IMR-90 (cell line): Measurements from ENCODE around the gene TMEM62. TPM values are rescaled to one million over a fixed set of nuclear protein-coding genes. Genes with fewer than 3 reads are reported as not detected.
"Not testable (repeated sequence)": the region's sequence is repeated elsewhere in the genome, so short reads cannot be mapped to it uniquely, and the experiment has no call there.

ENCODE experiments used
- ATAC-seq: fragments of 200-7000 bp; cut with Tn5 transposase; 2 replicates; pipeline ENCODE4 v1.9.1; 2020; ENCODE audit warnings: low read depth, mild to moderate bottlenecking, moderate library complexity
- BruUV-seq: library from RNA; stranded (reverse); fragments of 400-500 nt; replicated peaks from 2 replicates; lab custom pipeline; 2021; lab: Mats Ljungman, UMichigan
- CTCF ChIA-PET: fragments of 300-600 bp; formaldehyde crosslinking; extraction: SDS; loops from one replicate; lab custom pipeline; 2021; ENCODE audit warnings: antibody characterized with exemption; lab: Yijun Ruan, JAX
- POLR2A ChIA-PET: fragments of 300-600 bp; sonication (Branson Sonifier 250); formaldehyde crosslinking; loops from one replicate; lab custom pipeline; 2022; ENCODE audit warnings: antibody characterized with exemption; ENCODE audit not compliant: unreplicated experiment; lab: Charles Lee
- DNase-seq: peaks from one replicate; pipeline ENCODE4 v3.0.0; 2013
- H2AFZ ChIP-seq: replicated peaks from 2 replicates; pipeline ENCODE3; 2013; ENCODE audit warnings: low read length, mild to moderate bottlenecking; ENCODE audit not compliant: poor library complexity
- H2AK5ac ChIP-seq: 2 replicates; pipeline ENCODE4 v1.6.1; 2013; ENCODE audit warnings: low read depth, low read length, inconsistent platforms
- H2AK9ac ChIP-seq: replicated peaks from 2 replicates; pipeline ENCODE3; 2013; ENCODE audit warnings: mild to moderate bottlenecking, low read depth, low read length, moderate library complexity; ENCODE audit not compliant: poor library complexity
- H2BK120ac ChIP-seq: 2 replicates; pipeline ENCODE4 v1.6.1; 2013; ENCODE audit warnings: low read depth, low read length, inconsistent platforms
- H2BK15ac ChIP-seq: 3 replicates; pipeline ENCODE4 v1.6.1; 2013; ENCODE audit warnings: low read depth, low read length, inconsistent platforms
- H2BK20ac ChIP-seq: 2 replicates; pipeline ENCODE4 v1.6.1; 2013; ENCODE audit warnings: low read depth, mild to moderate bottlenecking, inconsistent platforms, low read length, moderate library complexity
- H2BK5ac ChIP-seq: 2 replicates; pipeline ENCODE4 v1.6.1; 2013; ENCODE audit warnings: mild to moderate bottlenecking, low read depth, low read length, inconsistent platforms; ENCODE audit not compliant: poor library complexity, severe bottlenecking
- H3K14ac ChIP-seq: replicated peaks from 2 replicates; pipeline ENCODE4 v1.6.1; 2013; ENCODE audit warnings: low read depth, low read length, inconsistent platforms
- H3K18ac ChIP-seq: 2 replicates; pipeline ENCODE4 v1.6.1; 2013; ENCODE audit warnings: low read depth, low read length, control low read depth
- H3K23ac ChIP-seq: 2 replicates; pipeline ENCODE4 v1.6.1; 2013; ENCODE audit warnings: low read depth, low read length, inconsistent platforms
- H3K27ac ChIP-seq: 2 replicates; pipeline ENCODE4 v1.5.1; 2013; ENCODE audit warnings: mild to moderate bottlenecking, control low read depth, low read length; ENCODE audit not compliant: insufficient read depth
- H3K27me3 ChIP-seq: 2 replicates; pipeline ENCODE4 v1.6.1; 2013; ENCODE audit warnings: low read length; ENCODE audit not compliant: control insufficient read depth, insufficient read depth
- H3K36me3 ChIP-seq: 2 replicates; pipeline ENCODE4 v1.6.1; 2013; ENCODE audit warnings: low read length, mixed read lengths; ENCODE audit not compliant: control insufficient read depth, insufficient read depth
- H3K4ac ChIP-seq: 2 replicates; pipeline ENCODE4 v1.6.1; 2013; ENCODE audit warnings: low read depth, low read length, inconsistent platforms
- H3K4me1 ChIP-seq: 2 replicates; pipeline ENCODE4 v1.6.1; 2013; ENCODE audit warnings: low read length, mixed read lengths; ENCODE audit not compliant: control insufficient read depth, insufficient read depth
- H3K4me2 ChIP-seq: 2 replicates; pipeline ENCODE4 v1.6.1; 2013; ENCODE audit warnings: low read depth, mild to moderate bottlenecking, control low read depth, low read length, moderate library complexity
- H3K4me3 ChIP-seq: 2 replicates; pipeline ENCODE4 v1.5.1; 2013; ENCODE audit warnings: low read depth, mild to moderate bottlenecking, control low read depth, low read length, moderate library complexity; ENCODE audit not compliant: insufficient read depth
- H3K56ac ChIP-seq: 2 replicates; pipeline ENCODE4 v1.6.1; 2013; ENCODE audit warnings: low read length, inconsistent platforms; ENCODE audit not compliant: insufficient read depth; ENCODE audit errors: extremely low read depth
- H3K79me1 ChIP-seq, 2 experiments: 2 replicates each; pipeline ENCODE4 v1.6.1; 2013; ENCODE audit warnings: low read length in 2 of 2, inconsistent platforms in 1 of 2, low read depth in 1 of 2
- H3K9ac ChIP-seq: 2 replicates; pipeline ENCODE4 v1.6.1; 2013; ENCODE audit warnings: low read depth, low read length, control low read depth
- H3K9me1 ChIP-seq: 2 replicates; pipeline ENCODE4 v1.6.1; 2013; ENCODE audit warnings: low read length, inconsistent platforms; ENCODE audit not compliant: insufficient read depth
- H3K9me3 ChIP-seq: 2 replicates; pipeline ENCODE4 v1.6.1; 2013; ENCODE audit warnings: low read length; ENCODE audit not compliant: control insufficient read depth, insufficient read depth
- H4K20me1 ChIP-seq: 2 replicates; pipeline ENCODE4 v1.6.1; 2013; ENCODE audit warnings: low read length, inconsistent platforms; ENCODE audit not compliant: insufficient read depth
- H4K5ac ChIP-seq: 2 replicates; pipeline ENCODE4 v1.6.1; 2013; ENCODE audit warnings: mild to moderate bottlenecking, low read depth, low read length, control low read depth
- H4K8ac ChIP-seq, 2 experiments: 2 replicates each; pipeline ENCODE4 v1.6.1; 2013; ENCODE audit warnings: low read depth in 2 of 2, low read length in 2 of 2, control low read depth in 1 of 2, inconsistent platforms in 1 of 2
- H4K91ac ChIP-seq: 2 replicates; pipeline ENCODE4 v1.6.1; 2013; ENCODE audit warnings: low read depth, low read length, inconsistent platforms; ENCODE audit not compliant: insufficient read depth
- WGBS, 2 experiments: methylation state at CpG; one replicate each; pipeline versions ENCODE4 v1.1.5 to v1.1.7; 2013; ENCODE audit warnings: missing lambda C conversion rate in 2 of 2; ENCODE audit not compliant: insufficient read length in 1 of 2; ENCODE audit errors: extremely low coverage in 2 of 2; 5-methylcytosine and 5-hydroxymethylcytosine counted together
- dilution Hi-C: fragments of 300-500 bp; cut with HindIII; formaldehyde crosslinking; loops from one replicate; pipeline ENCODE4 v1.14.3; 2018; ENCODE audit warnings: low sequenced_read_pairs; ENCODE audit not compliant: unreplicated experiment
- in situ Hi-C: fragments of 300-500 bp; cut with MboI; formaldehyde crosslinking; loops from 3 replicates; pipeline ENCODE4 v1.14.3; 2019; ENCODE audit warnings: low sequenced_read_pairs, inconsistent platforms, mixed read lengths
- intact Hi-C: fragments of 100-400 bp; cut with micrococcal nuclease; formaldehyde crosslinking; loops from 2 replicates; pipeline ENCODE4 v1.10.0; 2022
- polyA plus RNA-seq, 3 experiments: library from polyadenylated mRNA; depleted of rRNA; stranded (reverse); fragments of >200 nt; gene quantifications; 2 replicates each; pipeline ENCODE4 v1.2.3, GENCODE V29; 2012; ENCODE audit warnings: low replicate concordance in 1 of 3
- total RNA-seq: library from RNA; depleted of rRNA; stranded (reverse); fragments of >200 nt; gene quantifications from 2 replicates; pipeline ENCODE4 v1.2.3, GENCODE V29; 2012

TMEM62 gene
- total and polyA plus RNA-seq, 2 of the 4 experiments (the other 2 are of a cell fraction), result 3.7 to 5.6 TPM

DNA sequence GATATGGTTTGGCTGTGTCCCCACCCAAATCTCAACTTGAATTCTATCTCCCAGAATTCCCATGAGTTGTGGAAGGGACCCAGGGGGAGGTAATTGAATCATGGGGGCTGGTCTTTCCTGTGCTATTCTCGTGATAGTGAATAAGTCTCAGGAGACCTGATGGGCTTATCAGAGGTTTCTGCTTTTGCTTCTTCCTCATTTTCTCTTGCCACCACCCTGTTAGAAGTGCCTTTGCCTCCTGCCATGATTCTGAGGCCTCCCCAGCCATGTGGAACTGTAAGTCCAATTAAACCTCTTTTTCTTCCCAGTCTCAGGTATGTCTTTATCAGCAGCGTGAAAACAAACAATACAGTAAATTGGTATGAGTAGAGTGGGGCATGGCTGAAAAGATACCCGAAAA is 64.4 kb downstream of the TMEM62 start:
- H4K91ac ChIP-seq, ATAC-seq, H3K9ac ChIP-seq, H3K27me3 ChIP-seq, H3K4ac ChIP-seq, H3K18ac ChIP-seq, H3K9me3 ChIP-seq, dilution Hi-C loops, DNase-seq, H3K14ac ChIP-seq, H3K4me3 ChIP-seq, H2AK5ac ChIP-seq, H2AK9ac ChIP-seq, H3K4me1 ChIP-seq, H4K5ac ChIP-seq, H3K56ac ChIP-seq, BruUV-seq, H2BK120ac ChIP-seq, H3K79me1 ChIP-seq, H4K8ac ChIP-seq, H3K4me2 ChIP-seq, H3K23ac ChIP-seq, in situ Hi-C loops, H3K27ac ChIP-seq, H4K20me1 ChIP-seq, H3K9me1 ChIP-seq, H2BK5ac ChIP-seq, H2BK15ac ChIP-seq, intact Hi-C loops, POLR2A ChIA-PET, H2AFZ ChIP-seq, H2BK20ac ChIP-seq: not testable (repeated sequence)
- 86% methylated on average over 1 of the region's 3 CpGs; no CpG with 5 or more reads in 1 of the 2 experiments for WGBS, 2 experiments
- CTCF ChIA-PET, result interaction anchor here (0.6 kb wide), 1 partner anchor 24 kb away, joined by 7 read pairs; no protein-coding TSS in a partner anchor
- peaks cover 17% of the 10 kb centered on the region for H3K36me3 ChIP-seq

DNA sequence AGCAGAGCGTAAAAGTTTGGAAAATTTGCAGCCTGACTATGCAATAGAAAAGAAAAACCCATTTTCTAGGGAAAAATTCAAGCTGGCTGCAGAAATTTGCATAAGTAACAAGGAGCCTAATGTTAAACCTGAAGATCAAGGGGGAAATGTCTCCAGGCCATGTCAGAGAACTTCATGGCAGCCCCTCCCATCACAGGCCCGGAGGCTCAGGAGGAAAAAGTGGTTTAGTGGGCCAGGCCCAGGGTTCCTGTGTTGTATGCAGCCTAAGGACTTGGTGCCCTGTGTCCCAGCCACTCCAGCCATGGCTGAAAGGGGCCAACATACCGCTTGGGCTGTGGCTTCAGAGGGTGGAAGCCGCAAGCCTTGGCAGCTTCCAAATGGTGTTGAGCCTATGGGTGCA is 65.2 kb downstream of the TMEM62 start:
- H3K14ac ChIP-seq, result not testable (repeated sequence)

More for the DNA sequence above, 65.2 kb downstream of the TMEM62 start:
- Histone ChIP-seq H3K27me3 (peaks cover 12% of the 10 kb centered on the region), H3K36me3 (peaks cover 12% of the 10 kb centered on the region)
- H3K9ac ChIP-seq, H4K91ac ChIP-seq, H2AK9ac ChIP-seq, H3K4me3 ChIP-seq, ATAC-seq, intact Hi-C loops, H3K4me1 ChIP-seq, H2AFZ ChIP-seq, in situ Hi-C loops, H4K5ac ChIP-seq, POLR2A ChIA-PET, H2BK5ac ChIP-seq, dilution Hi-C loops, H3K9me3 ChIP-seq, H3K27ac ChIP-seq, H3K4ac ChIP-seq, H3K9me1 ChIP-seq, H2BK15ac ChIP-seq, H3K18ac ChIP-seq, BruUV-seq, H3K23ac ChIP-seq, H2AK5ac ChIP-seq, H4K8ac ChIP-seq, H2BK20ac ChIP-seq, H2BK120ac ChIP-seq, H3K4me2 ChIP-seq, DNase-seq, H4K20me1 ChIP-seq, H3K56ac ChIP-seq, CTCF ChIA-PET, H3K79me1 ChIP-seq: not testable (repeated sequence)
- 84% methylated on average over 2 of the region's 4 CpGs; no CpG with 5 or more reads in 1 of the 2 experiments for WGBS, 2 experiments
